ENCODE results near the gene ANKZF1.

The ANKZF1 gene

DNA sequence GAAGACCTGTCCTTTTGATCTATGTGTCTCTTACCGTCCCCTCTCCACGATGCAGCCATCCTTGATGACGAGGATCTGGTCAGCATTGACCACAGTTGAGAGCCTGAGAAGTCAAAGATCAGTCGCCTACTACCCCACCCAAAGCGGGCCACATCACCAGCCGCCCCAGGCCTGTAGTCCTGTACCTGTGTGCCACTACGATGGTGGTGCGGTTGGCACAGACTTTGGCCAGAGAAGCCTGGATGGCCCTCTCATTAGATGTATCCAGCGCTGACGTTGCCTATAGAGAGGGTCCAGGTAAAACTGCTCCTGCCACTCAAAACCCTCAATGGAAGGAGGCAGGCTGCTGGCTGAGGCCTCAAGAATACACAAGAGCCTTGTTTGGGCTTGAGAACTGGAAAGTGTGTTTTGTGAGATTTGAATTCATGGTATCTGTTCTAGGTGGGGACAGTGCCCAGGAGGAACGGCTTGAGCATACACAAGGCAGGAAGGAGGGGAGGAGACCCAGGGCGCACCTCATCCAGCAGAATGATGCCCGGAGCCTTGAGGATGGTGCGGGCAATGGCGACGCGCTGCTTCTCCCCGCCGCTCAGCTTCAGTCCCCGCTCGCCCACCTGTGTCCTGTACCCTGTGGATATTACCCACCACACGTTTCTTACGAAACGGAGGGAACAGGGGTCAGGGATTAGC, 19.3 kb upstream of the ANKZF1 start:
- no peak for TF ChIP-seq CTCF (IDR thresholded peaks at IDR 0.05; ENCODE audit: low read depth, low read length)

GRCh38 chr2:219210886-219211362, 18.7 kb upstream of the ANKZF1 start:
- H3K4me3 ChIP-seq (ENCODE audit: low read depth, low read length): no peak overlapping the region

More for the DNA sequence above, 19.3 kb upstream of the ANKZF1 start:
- H3K4me3 ChIP-seq (ENCODE audit: low read depth, low read length): no peak overlapping the region

GRCh38 chr2:219213026-219213415, 16.6 kb upstream of the ANKZF1 start:
- H3K4me3 ChIP-seq (ENCODE audit: low read depth, low read length): no peak overlapping the region
- no peak for TF ChIP-seq CTCF (IDR thresholded peaks at IDR 0.05; ENCODE audit: low read depth, low read length)

More at GRCh38 chr2:219210886-219211362, 18.7 kb upstream of the ANKZF1 start:
- no peak for TF ChIP-seq CTCF (IDR thresholded peaks at IDR 0.05; ENCODE audit: low read depth, low read length)

DNA sequence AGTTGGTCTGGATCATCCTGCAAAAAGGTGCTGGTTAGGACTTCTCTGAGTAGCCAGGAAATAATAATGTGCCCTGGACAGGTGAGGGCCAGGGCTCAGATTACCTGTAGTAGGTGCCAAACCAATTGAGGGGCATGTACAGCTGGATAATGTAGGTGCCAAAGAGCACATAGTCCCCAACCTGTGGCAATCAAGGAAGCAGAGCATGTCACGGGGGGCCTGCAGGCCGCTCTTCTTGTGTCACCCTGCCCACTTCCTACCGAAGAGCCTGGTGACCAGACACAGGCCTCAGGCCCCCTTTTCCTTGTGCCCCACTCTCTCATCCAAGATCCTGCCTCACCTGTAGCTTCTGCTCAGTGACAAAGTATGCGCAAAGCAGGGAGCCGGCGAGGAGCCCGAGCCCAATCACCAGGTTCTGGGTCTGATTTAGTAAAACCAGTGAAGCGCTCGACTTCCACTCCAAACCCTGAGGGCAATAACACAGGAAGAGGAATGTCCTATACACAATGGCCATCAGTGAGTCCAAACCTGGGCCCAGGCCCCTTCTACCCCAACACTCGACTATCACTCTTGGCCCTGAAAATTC, 16.0 kb upstream of the ANKZF1 start:
- no peak overlapping the region for H3K4me3 ChIP-seq (ENCODE audit: low read depth, low read length)
- no peak for TF ChIP-seq CTCF (IDR thresholded peaks at IDR 0.05; ENCODE audit: low read depth, low read length)

- no peak for TF ChIP-seq CTCF (IDR thresholded peaks at IDR 0.05; ENCODE audit: low read depth, low read length)
- no peak overlapping the region for H3K4me3 ChIP-seq (ENCODE audit: low read depth, low read length)
These were observed 15.5 kb upstream of the ANKZF1 start for GRCh38 chr2:219214141-219214540.

DNA sequence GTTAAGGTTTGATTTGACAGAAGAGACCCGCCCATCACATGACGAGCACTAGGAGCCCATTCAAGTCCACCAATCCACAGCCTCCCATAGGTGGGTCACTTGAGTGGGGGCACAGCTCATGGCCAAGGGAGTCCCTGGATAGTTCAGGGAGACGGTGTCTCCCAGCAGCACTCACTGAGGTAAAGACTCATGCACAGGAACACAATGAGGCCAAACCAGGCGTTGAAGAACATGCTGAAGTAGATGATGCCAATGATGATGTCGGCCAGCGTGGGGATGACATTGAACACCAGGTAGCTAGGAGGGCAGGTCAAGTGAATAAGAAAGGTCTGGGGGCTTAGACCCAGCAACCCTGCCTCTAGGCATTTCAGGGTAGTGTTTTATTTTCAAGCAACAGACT, 14.8 kb upstream of the ANKZF1 start:
- TF ChIP-seq CTCF (IDR thresholded peaks at IDR 0.05; ENCODE audit: low read depth, low read length): no peak
- H3K4me3 ChIP-seq (ENCODE audit: low read depth, low read length): no peak overlapping the region

GRCh38 chr2:219215871-219216534, 13.6 kb upstream of the ANKZF1 start:
- no peak for TF ChIP-seq CTCF (IDR thresholded peaks at IDR 0.05; ENCODE audit: low read depth, low read length)
- H3K4me3 ChIP-seq (ENCODE audit: low read depth, low read length): no peak overlapping the region

Measured in WI38 (cell line).